DND-41 (cell line): ENCODE results near the gene TMEM132D.

Experiments
- ATAC-seq: fragments of 200-7000 bp; cut with Tn5 transposase; 3 replicates; pipeline ENCODE4 v1.9.1; 2021; ENCODE audit warnings: low read depth; ENCODE audit not compliant: insufficient read depth
- DNase-seq: peaks from one replicate; pipeline ENCODE4 v3.0.0-alpha.2; 2020
- H2AFZ ChIP-seq: 2 replicates; pipeline ENCODE4 v1.6.0; 2012; ENCODE audit warnings: low read depth, low read length
- H3K27ac ChIP-seq: 2 replicates; pipeline ENCODE4 v1.5.1; 2012; ENCODE audit warnings: low read length, inconsistent platforms
- H3K27me3 ChIP-seq: fragments of 200-600 bp; sonication (generic); 2 replicates; pipeline ENCODE4 v1.6.0; 2012; ENCODE audit warnings: low read length, mild to moderate bottlenecking, inconsistent platforms; ENCODE audit not compliant: insufficient read depth, poor library complexity
- H3K36me3 ChIP-seq: 2 replicates; pipeline ENCODE4 v1.5.1; 2012; ENCODE audit warnings: low read length, inconsistent platforms; ENCODE audit not compliant: insufficient read depth
- H3K4me1 ChIP-seq: 2 replicates; pipeline ENCODE4 v1.5.1; 2012; ENCODE audit warnings: mild to moderate bottlenecking, low read length; ENCODE audit not compliant: insufficient read depth
- H3K4me2 ChIP-seq: 2 replicates; pipeline ENCODE4 v1.6.0; 2012; ENCODE audit warnings: mild to moderate bottlenecking, moderate library complexity, low read length, inconsistent platforms; ENCODE audit not compliant: insufficient read depth
- H3K4me3 ChIP-seq, 2 experiments: fragments of 200-600 bp in 1 of 2; shearing (Covaris generic) in 1 of 2; 2 replicates each; pipeline ENCODE4 v1.5.1; 2012 to 2016; ENCODE audit warnings: inconsistent platforms in 2 of 2, low read length in 2 of 2, mild to moderate bottlenecking in 2 of 2, low read depth in 1 of 2, moderate library complexity in 1 of 2
- H3K79me2 ChIP-seq: 2 replicates; pipeline ENCODE4 v1.6.0; 2012; ENCODE audit warnings: low read length, inconsistent platforms; ENCODE audit not compliant: insufficient read depth
- H3K9ac ChIP-seq: 2 replicates; pipeline ENCODE4 v1.6.0; 2012; ENCODE audit warnings: low read depth, mild to moderate bottlenecking, inconsistent platforms, low read length, moderate library complexity
- H3K9me3 ChIP-seq: 2 replicates; pipeline ENCODE4 v1.5.1; 2012; ENCODE audit warnings: low read length, moderate library complexity, mild to moderate bottlenecking, inconsistent platforms; ENCODE audit not compliant: insufficient read depth, severe bottlenecking
- H4K20me1 ChIP-seq: 2 replicates; pipeline ENCODE4 v1.6.0; 2012; ENCODE audit warnings: low read length; ENCODE audit not compliant: insufficient read depth
- EZH2 ChIP-seq: IDR thresholded peaks from 3 replicates; pipeline ENCODE4 v1.6.1; 2012; ENCODE audit warnings: borderline replicate concordance, low read depth, mild to moderate bottlenecking, moderate library complexity, low read length, inconsistent platforms; ENCODE audit not compliant: severe bottlenecking
- TF ChIP-seq, protein P1 (sequence below): IDR thresholded peaks from 2 replicates; pipeline ENCODE4 v1.5.1; 2012; ENCODE audit warnings: borderline replicate concordance, low read length, moderate library complexity, mild to moderate bottlenecking; ENCODE audit not compliant: poor library complexity, severe bottlenecking; ENCODE audit errors: extremely low read depth

TMEM132D gene

DNA sequence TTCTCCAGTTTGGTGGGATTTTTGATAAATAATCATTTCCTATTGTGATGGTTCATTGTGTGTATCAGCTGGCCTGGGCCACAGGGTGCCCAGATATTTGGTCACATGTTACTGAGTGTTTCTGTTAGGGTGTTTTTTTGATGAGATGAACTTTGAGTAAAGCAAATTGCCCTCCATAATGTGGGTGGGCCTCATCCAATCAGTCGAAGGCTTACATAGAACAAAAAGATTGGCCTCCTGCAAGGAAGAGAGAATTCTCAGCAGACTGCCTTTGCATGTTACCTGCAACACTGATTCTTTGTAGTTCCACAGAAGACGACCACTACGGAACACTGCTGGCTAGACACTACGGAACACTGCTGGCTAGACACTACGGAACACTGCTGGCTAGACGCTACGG, 609.0 kb downstream of the TMEM132D start:
- H3K27ac ChIP-seq = no peak overlapping the region
- H3K9me3 ChIP-seq = no peaks in the 10 kb centered on the region
- ATAC-seq (no peak), DNase-seq (no peak)
- no peaks in the 10 kb centered on the region for H3K27me3 ChIP-seq
- no peak overlapping the region for H3K9ac ChIP-seq
- no peaks in the 10 kb centered on the region for H3K79me2 ChIP-seq
- no peak for TF ChIP-seq EZH2
- TF ChIP-seq, protein P1, sequence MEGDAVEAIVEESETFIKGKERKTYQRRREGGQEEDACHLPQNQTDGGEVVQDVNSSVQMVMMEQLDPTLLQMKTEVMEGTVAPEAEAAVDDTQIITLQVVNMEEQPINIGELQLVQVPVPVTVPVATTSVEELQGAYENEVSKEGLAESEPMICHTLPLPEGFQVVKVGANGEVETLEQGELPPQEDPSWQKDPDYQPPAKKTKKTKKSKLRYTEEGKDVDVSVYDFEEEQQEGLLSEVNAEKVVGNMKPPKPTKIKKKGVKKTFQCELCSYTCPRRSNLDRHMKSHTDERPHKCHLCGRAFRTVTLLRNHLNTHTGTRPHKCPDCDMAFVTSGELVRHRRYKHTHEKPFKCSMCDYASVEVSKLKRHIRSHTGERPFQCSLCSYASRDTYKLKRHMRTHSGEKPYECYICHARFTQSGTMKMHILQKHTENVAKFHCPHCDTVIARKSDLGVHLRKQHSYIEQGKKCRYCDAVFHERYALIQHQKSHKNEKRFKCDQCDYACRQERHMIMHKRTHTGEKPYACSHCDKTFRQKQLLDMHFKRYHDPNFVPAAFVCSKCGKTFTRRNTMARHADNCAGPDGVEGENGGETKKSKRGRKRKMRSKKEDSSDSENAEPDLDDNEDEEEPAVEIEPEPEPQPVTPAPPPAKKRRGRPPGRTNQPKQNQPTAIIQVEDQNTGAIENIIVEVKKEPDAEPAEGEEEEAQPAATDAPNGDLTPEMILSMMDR = no peak
- no peaks in the 10 kb centered on the region for H3K36me3 ChIP-seq
- H3K4me2 ChIP-seq = no peak overlapping the region
- no peak overlapping the region for H3K4me3 ChIP-seq
- H3K4me1 ChIP-seq = no peaks in the 10 kb centered on the region
- H2AFZ ChIP-seq = no peak overlapping the region
- H4K20me1 ChIP-seq = no peaks in the 10 kb centered on the region

DNA sequence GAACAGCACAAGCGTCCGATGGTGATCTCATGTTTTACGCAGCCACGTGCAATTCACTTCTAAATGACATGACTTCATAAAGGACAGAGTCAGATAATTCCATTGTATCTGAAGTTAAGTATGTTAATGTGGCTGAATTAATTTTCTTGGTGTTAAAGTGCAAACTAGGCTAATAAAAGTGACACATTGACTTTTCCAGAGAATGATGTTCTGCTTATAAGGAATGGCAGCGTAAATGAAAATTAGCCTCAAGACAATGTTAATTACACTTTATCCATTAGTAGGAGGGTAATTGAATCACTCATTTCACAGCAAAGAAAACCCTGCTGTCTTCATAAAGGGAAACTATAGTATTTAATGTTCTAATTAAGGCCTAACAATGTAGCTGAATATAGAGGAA, 624.1 kb downstream of the TMEM132D start:
- no peak for TF ChIP-seq EZH2
- TF ChIP-seq, protein P1 = no peak
- Histone ChIP-seq H3K36me3 (no peaks in the 10 kb centered on the region), H2AFZ (no peak overlapping the region), H3K27me3 (no peaks in the 10 kb centered on the region), H3K9me3 (no peaks in the 10 kb centered on the region), H3K4me3 (no peak overlapping the region), H3K27ac (no peak overlapping the region), H3K4me2 (no peak overlapping the region), H3K79me2 (no peaks in the 10 kb centered on the region), H3K9ac (no peak overlapping the region), H4K20me1 (no peaks in the 10 kb centered on the region), H3K4me1 (no peaks in the 10 kb centered on the region)
- ATAC-seq (no peak), DNase-seq (no peak)

DNA sequence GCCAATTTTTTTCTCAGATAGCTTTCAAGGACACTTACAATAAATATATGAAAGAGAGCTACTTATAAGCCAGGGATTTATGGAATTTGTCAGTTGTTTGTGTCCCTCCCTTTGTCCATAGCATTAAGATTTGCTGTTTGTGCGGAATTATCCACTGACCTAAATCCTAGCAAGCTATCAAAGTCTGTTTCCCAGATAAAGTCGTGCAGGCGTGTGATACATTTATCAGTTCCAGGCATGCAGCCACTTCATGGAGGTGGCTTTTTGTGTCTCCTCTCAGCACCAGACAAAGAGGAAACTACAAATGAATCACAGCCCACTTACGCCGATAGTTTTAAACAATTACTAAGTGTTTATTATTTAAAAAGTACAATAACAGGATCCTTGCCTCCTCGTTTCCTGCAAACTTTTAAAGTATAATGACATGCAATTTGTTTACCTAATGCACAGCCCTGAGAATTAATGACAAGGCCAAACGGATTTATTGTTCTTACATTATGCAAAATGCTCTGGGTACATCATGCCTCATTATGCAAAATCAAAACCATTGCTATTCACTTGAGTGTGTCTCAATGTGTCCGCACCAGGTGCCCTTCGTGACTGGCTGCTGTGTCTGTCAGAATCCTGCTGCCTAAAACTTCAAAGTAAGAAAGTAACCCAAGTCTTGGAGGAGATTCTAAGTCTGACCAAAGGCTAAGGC, 627.3 kb downstream of the TMEM132D start:
- Histone ChIP-seq H3K4me1 (no peaks in the 10 kb centered on the region), H3K27ac (no peak overlapping the region), H3K9ac (no peak overlapping the region), H3K9me3 (no peaks in the 10 kb centered on the region), H3K79me2 (no peaks in the 10 kb centered on the region), H2AFZ (no peak overlapping the region), H3K27me3 (no peaks in the 10 kb centered on the region), H4K20me1 (no peaks in the 10 kb centered on the region), H3K4me3 (no peak overlapping the region), H3K36me3 (no peaks in the 10 kb centered on the region), H3K4me2 (no peak overlapping the region)
- ATAC-seq = no peak
- TF ChIP-seq, protein P1 = no peak
- no peak for DNase-seq
